ENCODE measurements around the gene CYP4A22.
"Not testable (repeated sequence)": the region's sequence is repeated elsewhere in the genome, so short reads cannot be mapped to it uniquely, and the experiment has no call there.

The CYP4A22 gene

DNA sequence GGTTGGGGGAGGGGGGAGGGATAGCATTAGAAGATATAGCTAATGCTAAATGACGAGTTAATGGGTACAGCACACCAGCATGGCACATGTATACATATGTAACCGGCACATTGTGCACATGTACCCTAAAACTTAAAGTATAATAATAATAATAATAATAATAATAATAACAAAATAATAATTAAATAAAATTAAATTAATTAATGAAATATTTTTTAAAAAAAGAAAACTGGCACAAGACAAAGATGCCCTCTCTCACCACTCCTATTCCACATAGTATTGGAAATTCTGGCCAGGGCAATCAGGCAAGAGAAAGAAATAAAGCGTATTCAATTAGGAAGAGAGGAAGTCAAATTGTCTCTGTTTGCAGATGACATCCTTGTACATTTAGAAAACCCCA is 20.7 kb downstream of the CYP4A22 start:
- not testable (repeated sequence) for DNase-seq (ENCODE audit: low read depth)

DNA sequence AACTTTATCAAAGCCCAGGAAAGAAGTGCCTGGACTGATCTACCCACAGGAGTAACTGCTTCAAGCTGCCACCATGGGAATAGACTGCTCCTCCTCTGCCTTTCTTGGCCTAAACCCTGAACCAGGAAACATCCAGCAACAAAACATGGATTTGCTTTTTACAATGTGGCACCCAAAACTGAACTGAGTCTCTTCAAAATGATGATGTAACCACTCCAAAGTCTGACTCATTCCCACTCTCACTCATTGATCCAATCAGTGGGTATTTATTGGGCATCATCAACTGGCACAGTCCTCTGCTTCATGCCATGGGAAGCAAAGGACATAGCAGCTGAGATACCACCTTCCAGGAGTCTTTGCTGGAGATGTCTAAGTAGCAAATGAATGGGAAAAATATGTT is 23.5 kb downstream of the CYP4A22 start:
- DNase-seq (ENCODE audit: low read depth), result no peak

DNA sequence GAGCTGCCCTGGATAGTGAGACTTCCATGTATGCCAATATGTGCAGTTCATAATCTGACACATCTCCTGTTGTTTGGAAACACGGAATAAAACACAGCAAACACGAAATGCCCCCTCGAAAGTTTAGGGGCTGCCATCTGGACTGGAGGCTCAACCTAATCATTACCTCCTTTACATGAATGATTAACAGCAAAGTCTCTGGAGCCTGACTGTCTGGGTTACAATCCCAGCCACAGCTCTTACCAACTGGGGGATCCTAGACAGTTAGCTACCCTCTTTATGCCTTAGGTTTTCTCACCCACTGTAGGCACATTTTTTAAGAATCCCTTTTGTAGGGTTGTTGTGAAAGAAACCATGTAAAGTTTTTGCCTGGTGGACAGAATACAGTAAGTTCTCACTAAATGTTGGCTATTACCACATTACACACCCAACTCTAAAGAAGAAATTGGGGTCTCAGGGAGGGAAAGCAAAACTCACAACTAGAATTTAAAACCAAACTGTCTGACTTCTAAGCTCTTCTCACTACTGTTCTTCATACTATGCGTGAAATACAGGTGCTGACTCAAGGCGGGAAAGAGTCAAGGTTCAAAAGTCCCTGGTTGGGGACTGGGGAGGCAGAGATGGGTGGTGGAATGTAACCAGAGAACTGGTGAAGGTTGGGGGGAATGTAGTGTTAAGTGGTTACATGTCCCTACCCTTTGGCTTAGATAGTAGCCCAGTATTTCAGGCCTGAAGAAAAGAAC is 24.2 kb downstream of the CYP4A22 start:
- no peak for DNase-seq (ENCODE audit: low read depth)

DNA sequence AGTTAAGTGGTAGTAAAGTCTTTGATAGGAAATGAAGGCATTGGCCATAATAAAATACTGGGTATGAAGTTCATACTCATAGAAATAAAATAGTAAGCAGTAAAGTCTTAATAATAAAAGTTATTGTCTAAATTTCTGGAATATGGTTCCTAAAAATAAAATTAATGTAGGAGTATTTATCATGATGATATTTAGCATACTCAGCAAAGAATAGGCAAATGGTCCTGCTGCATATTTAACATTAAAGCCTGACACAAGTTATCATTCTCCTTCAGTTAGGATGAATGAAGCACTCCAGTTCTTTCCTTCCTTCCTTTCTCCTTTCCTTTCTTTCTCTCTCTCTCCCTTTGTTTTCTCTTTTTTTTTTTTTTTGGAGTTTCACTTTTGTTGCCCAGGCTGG is 27.3 kb downstream of the CYP4A22 start:
- no peak for DNase-seq (ENCODE audit: low read depth)

DNA sequence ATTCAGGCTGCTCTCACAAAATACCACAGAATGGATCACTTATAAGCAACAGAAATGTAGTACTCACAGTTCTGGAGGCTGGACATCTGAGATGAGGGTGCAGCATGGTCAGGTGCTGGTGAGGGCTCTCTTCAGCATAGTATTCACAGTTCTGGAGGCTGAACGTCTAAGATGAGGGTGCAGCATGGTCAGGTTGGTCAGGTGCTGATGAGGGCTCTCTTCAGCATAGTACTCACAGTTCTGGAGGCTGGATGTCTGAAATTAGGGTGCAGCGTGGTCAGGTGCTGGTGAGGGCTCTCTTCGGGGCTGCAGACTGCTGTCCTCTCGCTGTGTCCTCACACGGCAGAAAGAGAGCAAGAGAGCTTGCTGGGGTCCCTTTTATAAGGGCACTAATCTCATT is 35.5 kb downstream of the CYP4A22 start:
- DNase-seq (ENCODE audit: low read depth), result no peak

DNA sequence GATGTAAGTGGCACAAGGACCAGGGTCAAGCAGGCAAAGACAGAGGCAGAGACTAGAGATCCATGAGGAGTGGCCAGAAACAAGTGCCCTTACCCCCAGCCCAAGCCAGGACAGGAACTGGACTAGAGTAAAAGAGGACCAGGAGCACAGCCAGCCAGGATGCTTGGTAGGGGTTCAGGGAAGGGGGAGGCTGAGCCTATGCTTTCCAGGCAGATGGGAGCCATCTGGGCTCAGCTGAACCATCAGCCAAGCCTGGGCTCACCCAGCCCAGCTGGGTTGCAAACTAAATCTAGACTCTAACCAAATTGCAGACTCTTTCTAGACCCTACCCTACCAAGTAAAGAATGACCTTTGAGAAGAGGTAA is 37.4 kb downstream of the CYP4A22 start:
- DNase-seq (ENCODE audit: low read depth), result no peak

DNA sequence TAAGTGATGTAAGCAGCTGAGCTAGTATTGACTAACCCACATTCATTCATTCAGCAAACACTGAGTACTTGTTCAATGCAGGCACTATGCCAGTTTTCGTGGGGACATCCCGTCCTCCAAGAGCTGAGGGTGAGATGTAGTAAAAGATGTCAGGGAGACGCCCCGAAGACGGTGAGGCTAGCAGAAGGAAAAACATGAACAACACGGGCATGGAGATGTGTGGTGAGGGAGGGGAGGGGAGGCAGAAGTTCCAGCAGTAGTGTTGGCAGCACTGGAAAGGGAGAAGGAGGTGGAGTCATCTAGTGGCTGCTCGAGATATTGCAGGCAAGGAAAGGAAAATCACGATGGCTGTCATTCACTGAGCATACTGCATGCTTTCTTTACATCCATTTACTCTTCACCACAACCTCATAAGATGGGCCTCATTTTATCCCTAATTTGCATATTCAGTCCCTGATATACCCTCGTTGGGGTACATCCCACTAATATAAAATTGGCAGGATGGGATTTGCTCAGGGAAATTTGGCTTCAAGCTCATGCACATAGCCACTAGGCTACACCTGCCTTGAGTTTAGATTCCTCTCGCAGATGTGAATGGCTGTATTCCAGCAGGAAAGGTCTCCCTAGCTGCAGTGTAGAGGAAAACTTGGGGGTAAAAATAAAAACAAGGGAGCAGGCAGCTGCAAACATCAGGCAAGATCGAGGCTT is 38.1 kb downstream of the CYP4A22 start:
- DNase-seq (ENCODE audit: low read depth), result no peak

DNA sequence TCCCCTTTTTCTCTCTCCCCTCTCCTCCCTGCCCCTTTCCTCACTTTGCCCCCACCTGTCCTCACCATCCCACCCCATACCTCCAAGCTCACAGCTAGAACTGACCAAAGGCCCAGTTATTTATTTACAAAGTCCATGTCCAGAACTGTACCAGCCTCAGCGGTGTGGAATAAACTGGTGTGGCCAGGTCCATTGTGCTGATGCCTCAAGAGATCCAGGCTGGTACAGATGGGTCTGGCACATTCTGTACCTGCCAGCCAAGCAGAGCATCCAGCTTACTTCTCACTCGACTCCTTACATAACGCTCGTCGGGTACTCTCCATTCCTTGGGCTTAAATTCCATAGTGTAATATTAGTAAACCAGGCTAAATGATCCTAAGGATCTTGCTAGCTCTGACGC is 40.8 kb downstream of the CYP4A22 start:
- no peak for DNase-seq (ENCODE audit: low read depth)

DNA sequence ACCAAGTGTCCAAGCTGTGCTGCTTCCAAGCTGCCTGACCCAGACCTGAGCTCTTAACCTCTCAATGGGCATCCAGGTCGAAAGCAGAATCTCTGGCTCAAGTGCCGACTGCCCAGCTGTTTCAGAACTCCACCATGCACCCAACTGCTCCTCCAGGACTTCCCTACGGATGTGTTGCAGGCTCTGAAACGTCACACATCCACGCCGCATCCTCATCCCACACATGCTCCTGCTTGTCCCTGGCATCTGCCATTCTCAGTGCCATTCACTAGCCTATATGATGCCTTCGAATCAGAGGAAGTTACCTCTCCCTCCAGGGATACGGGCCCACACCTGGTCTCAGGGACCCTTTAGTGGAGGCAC is 41.4 kb downstream of the CYP4A22 start:
- DNase-seq (ENCODE audit: low read depth), result no peak

DNA sequence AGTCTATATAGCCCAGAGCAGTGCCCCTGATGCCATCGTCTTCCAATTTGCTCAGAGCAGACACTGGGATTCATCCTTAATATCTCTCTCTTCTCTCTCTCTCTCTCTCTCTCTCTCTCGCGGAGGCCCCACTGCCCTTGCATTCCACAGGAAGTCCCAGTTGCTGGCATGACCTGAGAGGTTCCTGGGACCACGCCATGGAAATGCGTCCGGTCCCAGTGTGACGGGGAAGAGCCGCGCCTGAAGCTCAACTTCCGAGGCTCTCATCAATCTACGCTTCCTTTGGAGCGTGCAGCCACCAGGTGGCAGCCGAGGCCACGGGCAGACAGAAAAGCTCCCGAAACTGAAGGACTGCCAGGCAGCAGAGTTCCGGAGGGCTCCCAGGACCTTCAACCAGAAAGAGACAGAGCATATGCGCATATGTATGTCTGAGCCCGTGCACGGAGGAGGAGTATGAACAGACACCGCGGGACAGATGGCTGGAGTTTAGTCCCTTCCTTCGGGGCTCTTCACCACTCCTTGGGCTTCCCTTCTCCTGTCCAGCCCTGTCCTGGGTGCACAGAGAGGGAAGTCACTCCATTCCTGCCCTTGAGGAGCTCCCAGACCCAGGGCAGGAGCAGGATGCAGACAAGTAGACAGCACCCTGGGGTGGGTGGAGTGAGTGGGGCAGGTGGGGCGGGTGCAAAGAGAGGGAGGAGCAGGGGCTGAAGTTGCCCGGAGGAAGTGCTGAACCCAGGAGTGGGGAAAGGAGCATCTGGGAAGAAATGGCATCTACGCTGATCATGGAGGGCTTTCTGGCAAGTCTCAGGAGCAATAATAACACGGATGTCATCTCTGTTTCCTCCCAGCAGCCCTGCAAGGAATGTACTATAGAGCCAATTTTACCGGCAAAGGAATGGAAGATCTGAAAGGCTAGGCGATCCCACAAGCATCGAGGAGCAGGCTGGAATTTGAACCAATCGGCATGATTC is 42.1 kb downstream of the CYP4A22 start:
- peak; percentile 58 for DNase-seq (ENCODE audit: low read depth)

DNA sequence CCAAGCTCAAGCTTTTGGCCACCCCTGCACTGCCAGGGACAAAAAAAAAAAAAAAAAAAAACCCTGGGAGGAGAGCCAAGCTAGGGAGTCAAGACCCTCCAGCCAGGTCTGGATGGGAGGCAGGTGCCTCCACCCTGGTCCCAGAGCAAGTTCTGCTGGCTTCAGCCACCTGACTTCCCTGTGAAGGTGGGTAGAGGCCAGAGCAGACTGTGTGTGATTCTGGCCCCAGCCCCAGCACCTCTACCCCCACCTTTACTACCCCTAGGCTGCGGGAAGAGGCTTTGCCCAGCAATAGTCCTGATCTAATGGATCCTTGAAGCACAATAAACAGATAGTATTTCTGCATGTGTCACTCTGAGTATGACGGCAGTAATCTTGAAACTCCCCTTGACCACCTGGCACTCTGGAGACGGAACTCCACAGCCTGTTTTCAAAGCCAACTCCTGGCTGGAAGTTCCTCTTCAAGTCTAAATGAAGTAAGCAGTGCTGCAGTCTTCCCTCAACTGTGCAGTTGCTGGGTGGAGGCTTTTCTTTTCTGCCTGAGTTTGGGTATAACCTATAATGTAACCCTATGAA is 42.8 kb downstream of the CYP4A22 start:
- no peak for DNase-seq (ENCODE audit: low read depth)

DNA sequence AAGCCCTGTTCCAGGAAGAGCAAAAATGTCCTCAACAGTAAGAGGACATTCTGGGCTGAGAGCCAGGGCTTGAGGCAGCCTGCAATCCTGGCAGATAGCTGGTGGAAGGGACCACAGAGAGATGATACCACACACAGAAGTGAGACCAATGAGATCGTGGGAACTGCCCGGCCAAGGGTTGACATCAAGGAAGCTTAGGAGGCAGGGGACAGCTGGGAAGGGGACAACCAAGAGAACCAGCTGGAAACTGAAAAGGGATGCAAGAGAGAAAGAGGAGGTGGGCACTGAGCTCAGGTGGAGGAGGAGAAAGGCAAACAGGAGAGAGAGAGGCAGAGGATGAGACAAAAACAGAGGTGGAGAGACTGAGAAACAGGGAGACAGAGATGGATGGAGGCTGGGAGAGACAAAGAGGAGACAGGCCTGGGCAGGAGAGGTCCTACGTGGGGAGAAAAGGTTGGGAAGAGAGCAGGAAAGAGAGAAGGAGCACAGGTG is 43.4 kb downstream of the CYP4A22 start:
- no peak for DNase-seq (ENCODE audit: low read depth)

DNA sequence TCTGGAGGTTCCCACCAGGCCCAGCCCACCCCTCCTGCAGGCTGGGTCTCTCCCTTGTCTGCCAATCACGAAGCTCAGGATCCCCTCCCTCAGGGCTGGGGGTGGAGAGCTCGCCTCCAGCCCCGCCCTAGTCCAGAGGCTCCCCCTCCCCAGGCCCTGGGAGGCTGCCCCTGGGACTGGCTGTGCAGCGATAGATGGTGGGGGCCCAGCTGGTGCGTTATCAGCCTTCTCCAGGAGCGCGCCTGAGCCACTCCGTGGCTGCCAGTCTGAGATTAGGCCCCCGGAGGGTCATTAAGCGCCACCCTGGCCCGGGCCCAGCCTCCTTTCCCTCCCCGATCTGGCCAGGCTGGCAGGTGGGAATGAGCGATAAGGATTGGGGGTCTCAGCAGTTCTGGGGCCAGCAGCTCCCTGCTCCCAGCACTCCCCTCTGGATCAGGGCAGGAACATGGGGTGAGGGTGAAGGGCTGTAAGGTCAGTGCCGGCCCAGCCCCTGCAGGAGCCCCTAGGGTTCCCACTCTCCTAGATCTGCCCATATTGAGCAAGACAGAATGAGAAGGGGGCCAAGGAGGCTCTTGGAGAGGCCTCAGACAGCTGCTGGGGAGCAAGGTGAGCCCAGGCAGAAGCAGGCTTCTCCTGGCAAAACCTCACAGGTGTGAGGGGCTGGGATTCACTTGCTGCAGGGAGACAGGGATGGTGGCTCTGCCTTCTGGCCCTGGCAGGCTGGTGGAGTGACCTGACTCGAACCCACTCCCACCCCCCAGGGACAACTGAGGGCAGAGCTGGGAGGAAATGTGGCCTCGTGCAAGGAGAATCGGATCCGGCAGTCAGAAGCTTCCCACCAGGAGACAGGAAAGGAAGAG is 44.1 kb downstream of the CYP4A22 start:
- no peak for DNase-seq (ENCODE audit: low read depth)

DNA sequence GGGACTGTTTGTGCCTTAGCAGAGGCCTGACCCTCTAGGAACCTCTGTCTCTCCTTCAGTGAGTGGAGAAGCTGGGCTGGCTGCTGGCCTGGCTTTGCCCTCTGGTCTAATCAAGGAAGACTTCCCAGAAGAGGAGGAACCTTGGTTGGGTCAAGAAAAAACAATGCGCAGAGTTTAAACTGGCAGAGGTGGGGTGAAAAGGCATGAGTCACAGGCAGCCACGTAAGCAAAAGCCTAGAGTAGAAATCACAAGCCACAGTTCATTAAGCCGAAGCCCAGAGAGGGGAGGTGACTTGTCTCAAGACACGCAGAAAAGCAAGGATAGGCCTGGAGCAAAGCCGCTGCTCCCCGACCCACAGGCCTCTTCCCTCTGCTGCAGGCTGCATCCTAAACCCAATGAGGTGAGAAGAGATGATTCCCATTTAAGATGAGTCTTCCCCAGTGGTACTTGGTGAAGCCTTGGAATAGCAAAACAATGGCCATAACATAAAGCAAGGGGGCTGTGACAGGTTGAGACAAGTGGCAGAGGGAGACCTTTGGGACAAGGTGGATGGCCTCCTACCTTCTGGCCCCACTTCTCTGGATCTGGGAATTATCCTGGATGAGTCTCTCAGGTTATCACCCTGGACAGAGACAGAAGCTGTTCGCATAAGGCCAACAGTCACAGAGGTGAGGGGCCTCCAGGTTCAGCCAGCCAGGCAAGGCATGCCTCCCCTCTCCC is 44.9 kb downstream of the CYP4A22 start:
- no peak for DNase-seq (ENCODE audit: low read depth)

DNA sequence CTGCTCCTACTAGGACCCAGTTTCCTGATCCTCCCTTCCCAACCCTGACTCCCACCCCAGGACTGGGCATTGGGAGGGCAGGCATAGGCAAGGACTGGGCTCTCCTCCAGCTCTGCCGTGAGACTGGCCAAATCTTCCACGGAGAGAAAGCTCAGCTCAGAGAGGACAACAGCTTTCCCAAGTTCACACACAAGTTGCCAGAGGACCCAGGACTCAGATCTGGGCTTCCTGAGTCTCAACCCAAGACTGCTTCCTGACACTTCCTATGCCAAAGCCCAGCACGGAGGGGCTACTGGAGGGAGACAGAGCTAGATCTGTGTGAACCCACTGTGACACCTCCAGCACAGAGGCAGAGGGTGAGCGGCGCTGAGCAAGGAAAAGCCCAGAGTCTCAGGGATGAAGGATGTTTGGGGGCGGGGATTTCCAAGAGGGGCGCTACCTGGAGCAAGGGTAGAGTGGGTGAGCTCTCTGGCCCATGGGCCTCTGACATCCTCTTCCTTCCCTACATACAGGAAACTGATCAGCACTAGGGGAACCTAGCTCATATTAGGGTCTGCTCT is 45.5 kb downstream of the CYP4A22 start:
- DNase-seq (ENCODE audit: low read depth), result no peak

DNA sequence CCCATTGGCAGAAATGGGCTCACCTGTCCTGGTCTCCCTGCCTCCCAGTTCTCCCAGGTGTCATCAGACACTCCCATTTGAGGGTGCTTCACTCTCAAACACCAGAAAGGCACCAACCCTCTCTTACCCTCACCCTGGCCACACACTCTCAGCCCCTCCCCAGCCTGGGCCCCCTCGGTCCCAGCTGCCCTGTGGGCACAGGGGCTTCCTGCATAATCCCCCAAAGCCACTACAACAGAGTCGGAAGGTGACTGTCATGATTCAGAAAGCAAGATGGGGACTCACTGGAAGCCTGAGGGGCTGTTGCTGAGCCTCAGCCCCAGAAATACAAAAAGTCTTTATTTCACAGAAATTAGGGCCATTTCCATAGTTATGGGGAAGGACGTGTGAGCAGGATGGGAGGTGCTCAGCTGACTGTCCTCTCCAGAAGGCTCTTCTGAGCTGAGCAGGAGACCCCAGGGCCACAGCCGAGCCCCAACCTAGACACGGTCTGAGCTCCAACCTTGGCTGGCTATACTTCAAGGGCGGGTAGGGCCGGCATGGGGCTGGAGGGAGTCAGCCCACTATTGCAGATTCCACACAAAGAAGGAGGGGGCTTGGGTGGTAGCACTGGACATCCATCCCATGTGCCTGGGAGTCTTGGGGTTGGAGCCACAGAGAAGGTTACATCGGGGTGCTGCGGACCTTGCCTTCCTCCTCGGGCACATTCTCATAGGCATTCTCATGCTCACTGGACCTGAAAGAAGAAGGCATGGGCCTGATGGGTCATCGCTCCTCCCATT is 46.3 kb downstream of the CYP4A22 start:
- no peak for DNase-seq (ENCODE audit: low read depth)

DNA sequence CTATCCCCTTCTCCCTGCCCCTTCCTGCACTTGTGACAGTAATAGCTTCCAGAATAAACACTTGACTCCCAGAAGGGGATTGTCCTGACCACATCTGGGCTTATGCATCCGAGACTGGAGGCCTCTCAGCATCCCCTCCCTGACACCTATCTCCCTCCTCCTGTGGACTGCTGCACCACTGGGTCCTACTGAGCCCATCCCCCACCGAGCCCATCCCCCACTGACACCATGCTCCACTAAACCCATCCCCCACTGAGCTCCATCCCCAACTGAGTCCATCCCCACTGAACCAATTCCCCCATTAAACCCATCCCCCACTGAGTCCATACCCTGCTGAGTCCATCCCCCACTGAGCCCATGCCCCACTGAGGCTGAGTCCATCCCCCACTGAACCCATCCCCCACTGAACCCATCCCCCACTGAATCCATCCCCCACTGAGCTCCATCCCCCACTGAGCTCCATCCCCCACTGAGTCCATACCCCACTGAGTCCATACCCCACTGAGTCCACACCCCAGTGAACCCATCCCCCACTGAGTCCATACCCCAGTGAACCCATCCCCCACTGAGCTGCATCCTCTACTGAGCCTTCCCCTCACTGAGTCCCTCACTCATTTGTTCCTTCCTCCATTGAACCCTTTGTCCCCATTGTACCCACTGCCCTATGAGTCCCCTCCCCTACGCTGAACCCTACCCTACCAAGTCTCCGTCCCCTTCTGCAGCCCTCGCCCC is 47.0 kb downstream of the CYP4A22 start:
- no peak for DNase-seq (ENCODE audit: low read depth)

DNA sequence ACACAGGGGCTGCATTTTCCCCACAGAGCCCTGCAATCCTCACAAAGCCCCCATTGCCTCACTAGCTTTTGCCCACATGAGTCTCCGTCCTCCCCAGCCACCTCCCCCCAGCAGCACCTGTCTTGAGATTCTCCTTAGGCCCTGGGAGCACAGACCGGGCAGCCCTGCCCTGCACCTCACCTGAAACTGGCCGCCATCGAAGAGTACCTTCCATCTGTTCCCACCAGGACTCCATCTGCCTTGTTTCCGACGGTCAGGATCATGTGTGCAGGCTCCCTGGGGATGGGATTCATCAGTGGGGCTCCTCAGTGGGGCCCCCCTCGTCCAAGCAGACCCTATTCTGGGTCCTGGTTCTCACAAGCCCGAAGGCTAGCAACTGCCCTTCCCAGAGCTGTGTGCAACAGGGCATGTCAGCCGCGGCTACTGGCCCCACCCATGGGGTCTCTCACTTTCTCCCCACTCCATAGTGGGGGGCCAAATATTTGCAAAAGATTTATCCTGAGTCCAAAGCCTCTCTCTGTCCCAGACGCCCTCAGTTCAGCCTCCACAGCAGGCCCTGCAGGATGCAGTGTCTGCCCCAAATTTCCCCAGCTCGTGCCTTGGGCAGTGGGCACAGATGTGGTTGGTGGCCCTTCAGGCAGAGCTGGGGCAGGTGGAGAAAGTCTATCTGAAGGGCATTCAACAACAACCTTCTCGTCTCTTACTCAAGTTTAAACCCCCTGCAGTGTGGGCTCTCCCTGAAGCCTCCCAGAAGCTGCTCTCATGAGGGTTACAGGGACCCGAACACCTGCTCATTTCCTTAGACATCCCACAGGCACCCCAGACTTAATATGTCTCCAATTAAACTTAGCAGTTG is 47.8 kb downstream of the CYP4A22 start:
- no peak for DNase-seq (ENCODE audit: low read depth)
